Hematopoietic multipotent progenitor cell (in vitro differentiated cells): ENCODE results near the gene WDR83. TPM values are rescaled to one million over a fixed set of nuclear protein-coding genes. Genes with fewer than 3 reads are reported as not detected.
"Not testable (repeated sequence)": the region's sequence is repeated elsewhere in the genome, so short reads cannot be mapped to it uniquely, and the experiment has no call there.

Experiments
- DNase-seq, 3 donors: peaks; one replicate each; pipeline ENCODE4 v3.0.0-alpha.2; 2011 to 2015; ENCODE audit warnings: low read depth in 2 of 3, low spot score in 2 of 3
- small RNA-seq: library from RNA; depleted of rRNA; stranded (forward); fragments of <200 nt; gene quantifications from one replicate; pipeline ENCODE3, GENCODE V24; 2012
- total RNA-seq: library from RNA; depleted of rRNA; stranded (reverse); fragments of >200 nt; gene quantifications from one replicate; pipeline ENCODE4 v1.2.3, GENCODE V29; 2012

Gene WDR83
- total RNA-seq, 1 donor = 14.8 TPM

DNA sequence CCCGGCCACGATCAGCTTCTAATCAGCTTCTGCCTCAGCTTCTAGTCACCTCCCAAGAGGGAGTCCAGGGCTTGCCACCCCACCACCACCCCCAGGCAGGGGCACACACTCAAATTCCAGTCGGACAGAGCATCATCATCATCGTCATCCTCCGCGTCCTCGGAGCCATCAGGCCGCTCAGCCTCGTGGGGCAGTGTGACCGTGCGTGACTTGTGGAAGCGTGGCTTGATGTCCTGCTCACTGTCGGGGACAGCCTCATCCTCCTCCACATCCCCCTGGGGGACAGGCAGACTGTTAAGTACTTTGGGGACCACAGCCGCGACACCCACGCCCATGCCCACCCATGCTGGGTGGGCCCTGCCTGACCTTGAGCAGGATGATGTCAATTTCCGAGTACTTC, 44.6 kb downstream of the WDR83 start:
- no peak for DNase-seq

DNA sequence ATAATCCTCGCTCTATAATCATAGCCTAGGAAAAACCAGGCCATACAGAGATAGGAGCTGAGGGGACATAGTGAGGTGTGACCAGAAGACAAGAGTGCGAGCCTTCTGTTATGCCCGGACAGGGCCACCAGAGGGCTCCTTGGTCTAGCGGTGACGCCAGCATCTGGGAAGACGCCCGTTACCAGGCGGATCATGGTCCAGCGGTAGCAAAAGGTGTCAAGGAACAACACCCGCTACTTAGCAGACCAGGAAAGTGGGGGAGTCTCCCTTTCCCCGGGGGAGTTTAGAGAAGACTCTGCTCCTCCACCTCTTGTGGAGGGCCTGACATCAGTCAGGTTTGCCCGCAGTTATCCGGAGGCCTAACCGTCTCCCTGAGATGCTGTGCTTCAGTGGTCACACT, 45.5 kb downstream of the WDR83 start:
- not testable (repeated sequence) for DNase-seq

DNA sequence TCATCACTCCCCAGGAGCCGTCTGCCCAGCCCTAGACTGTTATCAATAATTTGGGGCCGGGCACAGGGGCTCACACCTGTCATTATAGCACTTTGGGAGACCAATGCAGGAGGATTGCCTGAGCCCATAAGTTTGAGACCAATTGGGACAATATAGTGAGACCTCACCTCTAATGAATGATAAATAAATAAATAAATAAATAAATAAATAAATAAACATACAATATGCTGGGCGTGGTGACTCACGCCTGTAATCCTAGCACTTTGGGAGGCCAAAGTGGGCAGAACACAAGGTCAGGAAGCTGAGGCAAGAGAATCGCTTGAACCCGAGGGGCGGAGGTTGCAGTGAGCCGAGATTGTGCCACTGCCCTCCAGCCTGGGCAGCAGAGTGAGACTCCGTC, 46.7 kb downstream of the WDR83 start:
- DNase-seq = not testable (repeated sequence)

DNA sequence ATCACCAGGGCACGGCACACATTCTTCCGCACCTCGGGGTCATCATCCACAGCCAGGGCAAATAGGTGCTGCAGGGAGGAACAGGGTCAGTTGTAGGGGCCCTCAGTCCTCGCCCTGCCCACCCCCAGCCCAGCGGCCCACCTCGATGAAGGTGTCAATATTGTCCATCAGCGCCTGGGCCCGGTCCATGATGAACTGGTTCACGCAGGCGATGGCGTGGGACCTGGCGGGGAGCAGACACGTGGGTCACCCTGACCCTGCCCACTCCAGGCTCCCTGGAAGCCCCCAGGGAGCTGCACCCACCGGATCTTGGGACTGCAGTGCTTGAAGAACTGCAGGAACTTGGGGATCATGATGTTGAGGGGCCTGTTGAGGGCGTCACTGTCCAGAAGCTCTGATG, 48.5 kb downstream of the WDR83 start:
- no peak for DNase-seq

DNA sequence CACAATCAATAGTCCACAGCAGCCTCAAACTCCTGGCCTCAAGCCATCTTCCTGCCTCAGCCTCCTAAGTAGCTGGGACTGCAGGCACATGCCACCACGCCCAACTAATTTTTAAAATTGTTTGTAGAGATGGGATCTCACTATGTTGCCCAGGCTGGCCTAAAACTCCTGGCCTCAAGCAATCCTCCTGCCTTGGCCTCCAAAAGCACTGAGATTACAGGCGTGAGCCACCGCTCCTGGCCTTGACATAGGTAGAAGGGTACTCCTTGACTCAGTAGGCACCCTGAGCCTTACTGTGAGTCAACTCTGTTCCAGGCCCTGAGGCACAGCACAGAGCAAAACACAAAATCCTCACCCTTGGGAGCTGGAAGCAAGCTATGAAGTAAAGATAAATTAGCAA, 49.3 kb downstream of the WDR83 start:
- no peak for DNase-seq

DNA sequence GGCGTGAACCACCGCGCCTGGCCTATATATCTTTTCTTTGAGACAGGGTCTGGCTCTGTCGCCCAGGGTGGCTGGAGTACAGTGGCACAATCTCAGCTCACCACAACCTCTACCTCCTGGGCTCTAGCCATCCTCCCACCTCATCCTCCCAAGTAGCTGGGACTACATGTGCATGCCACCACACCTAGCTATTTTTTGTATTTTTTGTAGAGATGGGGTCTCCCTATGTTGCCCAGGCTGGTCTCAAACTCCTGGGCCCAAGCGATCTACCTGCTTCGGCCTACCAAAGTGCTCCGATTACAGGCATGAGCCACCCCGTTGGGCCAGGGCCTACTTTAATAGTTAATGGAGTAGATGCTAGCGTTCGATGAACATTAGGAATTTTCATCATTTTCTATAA, 53.7 kb downstream of the WDR83 start:
- DNase-seq = no peak

DNA sequence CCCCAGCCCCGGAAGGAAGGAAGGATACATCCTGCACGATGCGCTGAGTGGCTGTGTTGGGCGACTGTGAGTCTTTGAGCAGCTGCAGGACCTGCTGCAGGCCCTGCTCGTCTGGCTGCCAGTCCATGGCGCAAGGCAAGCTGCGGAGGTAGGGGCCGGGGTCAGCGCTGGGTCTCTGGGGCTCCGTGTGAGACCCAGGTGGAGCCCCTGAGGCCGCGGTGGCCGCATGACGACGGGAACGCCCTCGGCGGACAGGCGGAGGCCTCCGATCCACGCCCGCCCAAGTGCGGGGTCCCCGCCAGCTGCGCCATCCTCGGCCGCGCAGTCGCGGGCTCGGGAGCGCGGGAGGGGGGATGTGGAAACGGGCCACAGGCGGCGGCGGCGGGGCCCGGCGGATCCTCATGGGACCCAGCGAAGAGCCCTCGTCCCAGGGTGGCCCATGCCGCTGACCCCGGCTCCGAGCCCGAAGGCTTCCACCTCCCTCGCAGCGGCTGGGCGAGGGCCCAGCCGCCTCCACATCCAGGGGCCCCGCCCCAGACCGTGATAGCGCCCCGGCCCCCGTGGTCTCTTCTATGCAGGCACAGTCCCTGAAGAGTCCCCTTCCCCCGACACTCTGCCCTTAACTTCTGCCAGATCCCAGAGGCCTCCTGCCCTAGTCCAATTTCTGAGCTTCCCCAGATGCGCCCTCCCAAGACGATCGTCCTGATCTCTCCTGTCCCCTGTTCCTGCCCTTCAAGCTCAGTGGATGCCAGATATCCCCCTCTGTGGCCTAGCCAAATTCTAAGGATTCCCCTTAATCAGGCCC, 54.4 kb downstream of the WDR83 start:
- DNase-seq = no peak

DNA sequence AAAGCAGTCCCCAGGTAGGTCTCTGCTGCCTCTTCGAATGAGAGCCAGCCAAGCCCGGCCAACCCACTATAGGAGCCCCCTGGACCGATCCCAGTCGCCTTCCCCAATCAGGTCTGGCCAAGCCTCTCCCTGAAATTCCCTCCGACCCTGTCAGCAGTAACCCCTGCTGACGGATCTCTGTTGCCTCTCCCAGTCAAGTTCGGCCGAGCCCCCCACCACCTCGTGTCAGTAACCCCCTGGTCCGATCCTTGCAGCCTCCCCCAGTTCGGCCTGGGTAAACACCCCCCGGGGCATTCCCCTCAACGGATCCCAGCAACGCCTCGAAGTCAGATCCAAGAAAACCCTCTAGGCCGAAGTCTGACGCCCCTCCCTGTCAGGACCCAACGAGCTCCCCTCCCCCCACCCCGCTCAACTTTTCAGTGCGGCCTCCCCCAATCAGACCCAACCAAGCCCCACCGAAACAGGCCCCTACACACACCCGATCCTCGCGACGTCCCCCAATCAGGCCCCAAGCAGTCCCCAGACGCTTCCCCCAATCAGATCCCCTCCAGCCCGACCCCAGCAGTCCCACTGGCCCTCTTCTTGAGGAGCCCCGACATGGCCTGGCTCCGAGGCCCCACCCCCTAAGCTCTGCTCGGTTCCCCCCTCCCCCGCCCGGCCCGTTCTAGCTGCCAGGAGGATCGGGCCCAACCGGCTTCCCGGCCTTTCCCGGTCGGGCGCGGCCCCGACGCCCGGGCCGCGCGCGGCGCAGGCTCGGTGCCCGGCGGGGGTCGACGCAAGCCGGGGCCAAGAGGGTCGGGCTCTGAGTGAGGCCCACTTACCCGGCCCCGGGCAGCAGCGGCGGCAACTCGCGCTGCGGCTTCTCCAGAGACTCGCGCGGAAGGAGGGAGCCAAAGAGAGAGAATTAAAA, 55.3 kb downstream of the WDR83 start:
- DNase-seq = peak in 2 of 3 donors; percentile 89 to 92

DNA sequence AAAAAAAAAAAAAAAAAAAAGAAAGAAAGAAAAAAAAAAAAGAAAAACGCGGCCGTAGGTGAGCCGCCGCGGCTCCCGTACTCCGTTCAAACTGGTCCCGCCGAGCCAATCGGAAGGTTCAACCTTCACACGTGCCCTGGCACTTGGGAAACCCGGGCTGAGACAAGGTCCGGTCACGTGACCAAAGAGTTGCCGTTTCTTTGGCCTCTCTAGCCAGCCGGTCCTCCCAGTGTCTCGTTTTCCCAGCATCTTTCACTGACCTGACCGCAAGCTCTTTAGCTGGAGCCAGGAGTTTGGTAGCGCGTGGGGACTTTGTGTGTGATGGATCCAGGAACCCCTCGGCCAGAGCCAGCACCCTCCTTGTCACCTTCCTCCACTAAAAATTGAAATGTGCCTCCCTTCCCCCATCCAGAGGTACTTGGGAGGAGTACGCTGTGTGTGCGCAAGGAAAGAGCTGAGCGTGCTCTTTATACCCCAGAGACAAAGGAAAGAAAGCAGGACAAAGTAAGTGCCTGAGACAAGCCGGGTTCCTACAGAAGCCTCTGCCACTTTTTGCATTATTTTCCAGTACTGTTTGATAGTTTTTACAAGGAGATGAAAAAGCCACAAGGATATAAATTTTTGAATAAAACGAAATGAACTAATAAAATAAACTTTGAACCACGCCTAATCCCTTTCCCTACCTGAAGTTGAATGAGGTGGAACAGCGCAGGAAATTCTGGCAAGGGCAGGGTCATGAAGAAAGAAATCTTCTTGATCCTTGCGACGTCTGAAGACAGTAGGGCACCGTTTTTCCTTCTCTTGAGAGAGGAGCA, 56.2 kb downstream of the WDR83 start:
- DNase-seq = peak; percentile 86 to 99 (median 99)

DNA sequence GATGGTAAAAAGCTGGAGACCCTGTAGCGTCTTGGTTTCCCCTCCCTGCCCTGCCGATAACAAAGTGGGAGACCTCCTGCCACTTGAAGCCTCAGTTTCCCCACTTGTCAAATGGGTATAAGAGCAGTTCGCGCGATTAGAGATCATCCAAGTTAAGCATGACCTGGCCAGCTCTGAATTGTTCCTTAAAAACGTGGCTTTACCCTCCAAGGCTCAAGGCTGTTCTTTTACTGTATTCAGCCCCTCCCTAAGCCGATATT, 56.7 kb downstream of the WDR83 start:
- no peak for DNase-seq

DNA sequence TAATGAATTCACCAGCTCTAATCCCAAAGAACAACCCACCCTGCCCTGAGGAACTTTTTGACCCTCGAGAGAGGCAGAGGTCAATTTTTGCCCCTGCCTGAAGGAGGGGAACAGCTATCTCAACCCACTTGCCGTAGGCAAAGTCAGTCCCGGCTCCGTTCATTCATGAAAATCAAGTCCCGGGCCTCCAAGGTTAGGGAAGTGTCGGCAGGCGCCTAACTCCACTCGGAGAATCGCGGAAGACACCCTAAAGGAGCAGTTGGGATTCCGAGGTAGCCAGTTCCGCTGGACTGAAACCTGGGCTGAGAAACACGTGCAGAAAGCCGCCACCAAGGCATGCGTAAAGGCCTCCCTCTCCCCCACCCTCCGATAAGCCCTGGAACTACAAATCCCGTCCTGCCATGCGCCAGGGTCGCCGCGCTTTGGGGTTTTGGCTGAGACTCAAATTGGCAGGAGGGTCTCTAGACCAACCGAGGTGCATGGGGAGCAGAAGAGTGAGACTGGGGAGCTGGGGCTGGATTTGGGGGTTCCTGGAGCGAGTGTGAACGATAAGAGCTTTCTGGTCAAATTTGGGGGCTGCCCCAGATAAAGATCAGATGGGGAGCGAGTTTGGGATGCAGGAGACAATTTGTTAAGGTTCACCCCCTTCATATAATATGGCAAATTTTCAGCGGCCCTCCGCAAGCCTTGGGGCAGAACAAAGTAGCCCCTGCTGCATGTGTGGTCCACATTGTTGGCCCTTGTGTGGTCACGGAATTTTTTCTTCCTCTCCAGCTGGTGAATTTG, 57.2 kb downstream of the WDR83 start, which contains the start of gene TNPO2:
TSS of gene TNPO2 (minus strand) at position 292 of the 786 bp plus-strand sequence. CDS start 2,955 bp downstream, outside the sequence.
- peak in 2 of 3 donors; percentile 58 to 75 for DNase-seq

Small RNA genes within 50 kb of the gene (small RNA-seq; reads per million reads assigned to genes)
- gene SNORD41 = 37.9 reads per million, percentile 96 among the genes with 10 or more reads in this experiment

Other genes with a start within 250 kb of the WDR83 start
- 3.5 TPM for gene ZNF443, start 225.8 kb upstream of the WDR83 start, total RNA-seq
- gene ZNF709, start 182.0 kb upstream of the WDR83 start, total RNA-seq = 7.5 TPM
- gene ZNF564, start 115.3 kb upstream of the WDR83 start, total RNA-seq = 4.8 TPM
- gene ZNF490, start 56.0 kb upstream of the WDR83 start, total RNA-seq = 9.7 TPM
- gene ZNF791, start 55.9 kb upstream of the WDR83 start, total RNA-seq = 9.4 TPM
- gene MAN2B1, start 65 bp upstream of the WDR83 start, total RNA-seq = 128 TPM
- 102 TPM for gene DHPS, start 15.1 kb downstream of the WDR83 start, total RNA-seq
- gene GNG14, start 21.2 kb downstream of the WDR83 start, total RNA-seq = not detected
- 31.2 TPM for gene FBXW9, start 29.8 kb downstream of the WDR83 start, total RNA-seq
- gene TNPO2, start 57.1 kb downstream of the WDR83 start, total RNA-seq = 68.1 TPM
- gene TRIR, start 67.9 kb downstream of the WDR83 start, total RNA-seq = 162 TPM
- gene GET3, start 70.7 kb downstream of the WDR83 start, total RNA-seq = 106 TPM
- gene BEST2, start 85.0 kb downstream of the WDR83 start, total RNA-seq = not detected
- gene HOOK2, start 108.7 kb downstream of the WDR83 start, total RNA-seq = 29.9 TPM
- 700 TPM for gene JUNB, start 124.7 kb downstream of the WDR83 start, total RNA-seq
- 278 TPM for gene PRDX2, start 135.0 kb downstream of the WDR83 start, total RNA-seq
- not detected for gene THSD8, start 135.3 kb downstream of the WDR83 start, total RNA-seq
- gene RNASEH2A, start 139.8 kb downstream of the WDR83 start, total RNA-seq = 35.0 TPM
- gene RTBDN, start 167.8 kb downstream of the WDR83 start, total RNA-seq = not detected
- 7.3 TPM for gene MAST1, start 171.7 kb downstream of the WDR83 start, total RNA-seq
- 25.6 TPM for gene DNASE2, start 214.6 kb downstream of the WDR83 start, total RNA-seq
- gene KLF1, start 220.4 kb downstream of the WDR83 start, total RNA-seq = 71.4 TPM
- gene GCDH, start 224.4 kb downstream of the WDR83 start, total RNA-seq = 87.3 TPM